CD1c-positive myeloid dendritic cell (primary cell): ENCODE data around the gene ZFC3H1.
"Not testable (repeated sequence)": the region's sequence is repeated elsewhere in the genome, so short reads cannot be mapped to it uniquely, and the experiment has no call there.

Source experiments
- DNase-seq: peaks from one replicate; pipeline ENCODE4 v3.0.0-alpha.2; 2016; ENCODE audit errors: extremely low spot score

ZFC3H1 gene

DNA sequence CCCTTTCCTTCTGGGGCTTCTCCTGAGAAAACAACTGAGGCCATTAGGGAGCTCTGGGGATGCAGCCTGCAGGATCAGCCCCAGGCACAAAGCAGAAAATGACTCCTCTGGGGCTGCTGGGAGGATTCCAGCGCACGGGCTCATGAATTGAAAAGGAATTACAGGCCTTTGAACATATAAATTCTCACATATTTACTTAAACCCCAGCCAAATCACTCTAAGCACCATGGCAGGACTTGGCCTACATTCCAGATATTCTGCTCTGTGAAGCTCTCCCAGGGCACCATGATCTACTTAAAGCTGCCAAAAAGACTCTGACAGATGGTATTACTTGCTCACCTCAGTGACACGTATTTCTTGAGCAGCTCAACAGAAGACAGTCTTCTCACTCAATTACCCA is 87.2 kb downstream of the ZFC3H1 start:
- no peak for DNase-seq

DNA sequence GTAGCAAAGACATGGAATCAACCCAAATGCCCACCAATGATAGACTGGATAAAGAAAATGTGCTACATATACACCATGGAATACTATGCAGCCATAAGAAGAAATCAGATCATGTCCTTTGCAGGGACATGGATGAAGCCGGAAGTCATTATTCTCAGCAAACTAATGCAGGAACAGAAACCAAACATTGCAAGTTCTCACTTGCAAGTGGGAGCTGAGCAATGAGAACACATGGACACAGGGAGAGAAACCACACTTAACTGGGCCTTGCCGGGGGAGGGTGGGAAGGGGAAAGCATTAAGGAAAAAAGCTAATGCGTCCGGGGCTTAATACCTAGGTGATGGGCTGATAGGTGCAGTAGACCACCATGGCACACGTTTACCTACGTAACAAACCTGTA is 93.8 kb downstream of the ZFC3H1 start:
- not testable (repeated sequence) for DNase-seq

GRCh38 chr12:71567537-71567936 is 96.1 kb downstream of the ZFC3H1 start:
- no peak for DNase-seq

DNA sequence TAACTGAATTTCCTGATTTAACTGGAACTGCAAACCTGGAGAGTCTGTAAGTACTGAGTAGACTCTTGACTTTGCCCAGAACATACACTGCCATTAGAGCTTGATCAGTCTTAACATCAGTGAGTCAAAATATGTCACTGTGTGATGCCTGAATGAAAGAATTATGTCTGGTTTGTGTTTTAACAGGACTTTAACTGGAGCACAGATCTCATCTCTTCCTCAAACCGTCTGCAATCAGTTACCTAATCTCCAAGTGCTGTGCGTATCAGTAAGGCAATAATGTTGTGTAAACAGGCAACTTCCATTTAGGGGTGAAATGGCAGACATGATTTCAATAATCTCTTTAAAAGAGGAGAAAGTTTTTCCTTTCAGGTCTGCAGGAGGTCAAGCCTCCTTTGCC is 97.0 kb downstream of the ZFC3H1 start:
- no peak for DNase-seq

GRCh38 chr12:71565535-71565934 is 98.1 kb downstream of the ZFC3H1 start:
- no peak for DNase-seq

DNA sequence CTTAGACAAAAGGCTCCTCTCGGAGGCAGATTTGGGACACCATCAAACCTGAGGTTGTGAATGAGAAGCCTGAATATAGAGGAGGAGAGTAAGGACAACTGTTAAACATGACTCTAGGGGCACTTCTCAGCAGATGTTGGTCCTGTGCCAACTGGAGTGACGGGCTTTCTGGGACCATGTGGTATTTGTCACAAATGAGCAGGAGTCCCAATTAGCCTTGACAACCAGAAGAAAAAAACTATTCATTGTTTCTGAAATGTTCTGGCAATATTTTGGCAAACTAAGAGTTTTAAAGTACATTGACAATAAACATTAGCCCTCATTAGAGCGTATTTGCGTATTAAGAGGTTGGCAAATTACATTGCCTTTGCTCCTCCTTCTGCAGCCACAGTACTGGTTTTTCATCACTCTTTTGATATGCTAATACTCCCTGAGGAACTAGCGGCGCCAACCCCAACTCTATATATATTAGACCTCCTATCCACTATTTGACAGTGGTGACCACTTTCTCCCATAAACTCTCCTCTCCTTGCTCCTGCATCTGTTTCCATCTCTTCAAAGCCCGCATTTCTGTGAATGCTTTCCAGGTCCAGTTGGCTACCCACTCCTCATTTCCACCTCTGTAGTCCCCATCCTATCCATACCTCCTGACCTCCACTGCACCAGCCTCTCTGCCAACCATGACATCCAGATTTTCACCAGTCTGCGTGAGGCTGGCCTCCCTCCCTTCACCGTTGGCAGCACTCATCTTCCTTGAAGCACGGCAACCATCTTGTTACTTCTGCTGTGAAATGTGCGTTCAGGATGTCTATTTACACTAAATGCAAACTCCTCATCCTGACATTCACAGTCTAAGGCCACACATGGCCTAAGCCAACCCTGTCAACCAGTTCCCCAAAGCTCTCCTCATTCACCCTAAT is 100.7 kb downstream of the ZFC3H1 start:
- no peak for DNase-seq
